DOHH2 (cell line): ENCODE data around the gene CARMIL1.

Source experiments
- EZH2phosphoT487 ChIP-seq: fragments of 200-600 bp; sonication (generic); IDR thresholded peaks from 2 replicates; pipeline ENCODE4 v1.6.1; 2017; ENCODE audit warnings: borderline replicate concordance, mild to moderate bottlenecking, antibody characterized with exemption, low read length, moderate library complexity, mixed read lengths
- TF ChIP-seq, protein P1 (sequence below): fragments of 200-600 bp; sonication (generic); IDR thresholded peaks from one replicate; pipeline ENCODE4 v1.5.1; 2014; ENCODE audit warnings: antibody characterized with exemption, mild to moderate bottlenecking, low read depth, low read length; ENCODE audit not compliant: poor library complexity, severe bottlenecking

DNA sequence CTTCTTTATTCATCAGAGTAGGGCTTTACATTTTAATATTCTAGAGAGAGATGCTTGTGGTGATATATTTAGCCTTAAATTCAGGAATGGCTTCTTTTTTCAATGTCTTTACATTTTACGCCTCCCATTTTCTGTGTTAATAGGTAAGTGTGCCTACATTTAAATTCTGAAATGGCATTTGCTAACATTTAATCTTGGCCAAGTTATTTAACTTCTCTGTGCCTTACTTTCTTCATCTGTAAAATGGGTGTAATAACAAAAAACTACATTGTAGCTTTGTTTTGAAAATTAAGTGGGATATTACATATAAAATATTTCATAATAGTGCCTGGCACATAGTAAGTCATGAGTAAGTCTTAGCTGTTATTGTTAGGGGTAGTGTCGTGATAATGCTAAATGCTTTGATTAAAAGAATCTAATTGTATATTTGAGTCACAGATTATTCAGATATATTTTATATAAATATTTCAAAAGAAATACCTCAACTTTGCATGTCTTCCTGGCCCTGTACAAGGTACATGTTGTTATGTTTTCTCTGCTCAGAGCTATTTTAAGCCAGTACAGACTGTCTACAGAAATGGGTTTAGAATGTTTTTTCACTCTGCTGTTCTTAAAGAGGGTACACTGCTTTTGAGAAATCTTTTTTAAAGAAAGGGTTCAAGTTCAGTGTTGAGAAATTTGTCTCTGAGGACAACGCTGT lies 18.8 kb downstream of the CARMIL1 start:
- TF ChIP-seq, protein P1, sequence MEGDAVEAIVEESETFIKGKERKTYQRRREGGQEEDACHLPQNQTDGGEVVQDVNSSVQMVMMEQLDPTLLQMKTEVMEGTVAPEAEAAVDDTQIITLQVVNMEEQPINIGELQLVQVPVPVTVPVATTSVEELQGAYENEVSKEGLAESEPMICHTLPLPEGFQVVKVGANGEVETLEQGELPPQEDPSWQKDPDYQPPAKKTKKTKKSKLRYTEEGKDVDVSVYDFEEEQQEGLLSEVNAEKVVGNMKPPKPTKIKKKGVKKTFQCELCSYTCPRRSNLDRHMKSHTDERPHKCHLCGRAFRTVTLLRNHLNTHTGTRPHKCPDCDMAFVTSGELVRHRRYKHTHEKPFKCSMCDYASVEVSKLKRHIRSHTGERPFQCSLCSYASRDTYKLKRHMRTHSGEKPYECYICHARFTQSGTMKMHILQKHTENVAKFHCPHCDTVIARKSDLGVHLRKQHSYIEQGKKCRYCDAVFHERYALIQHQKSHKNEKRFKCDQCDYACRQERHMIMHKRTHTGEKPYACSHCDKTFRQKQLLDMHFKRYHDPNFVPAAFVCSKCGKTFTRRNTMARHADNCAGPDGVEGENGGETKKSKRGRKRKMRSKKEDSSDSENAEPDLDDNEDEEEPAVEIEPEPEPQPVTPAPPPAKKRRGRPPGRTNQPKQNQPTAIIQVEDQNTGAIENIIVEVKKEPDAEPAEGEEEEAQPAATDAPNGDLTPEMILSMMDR = no peak
- TF ChIP-seq EZH2phosphoT487 = no peak
